ENCODE results near the gene PLA2G4C. TPM values are rescaled to one million over a fixed set of nuclear protein-coding genes. Genes with fewer than 3 reads are reported as not detected.

Gene PLA2G4C
- 10 to 100 TPM in 1 of 3 donors, 1 to 10 TPM in 2; 4.1 to 11.6 (median 4.2) TPM for total RNA-seq

GRCh38 chr19:48110350-48110966 lies at the start of gene PLA2G4C:
Gene PLA2G4C, minus strand, starts transcription at chr19:48110817. Its CDS starts 4,288 bp downstream, at chr19:48106529.
- H3K27me3 Mint-ChIP-seq (ENCODE audit: low read depth) = no peaks in the 10 kb centered on the region
- no peaks in the 10 kb centered on the region for H3K9me3 Mint-ChIP-seq
- peak within 1 kb of the TSS; percentile 86 for H3K4me3 Mint-ChIP-seq
- DNase-seq (peak; percentile 81), ATAC-seq (peak; percentile 83 to 89)
- peaks cover 10% of the 10 kb centered on the region for H3K4me1 Mint-ChIP-seq (ENCODE audit: low read depth)
- peaks cover 3% of the 10 kb centered on the region for H3K36me3 Mint-ChIP-seq (ENCODE audit: insufficient read depth)

GRCh38 chr19:48158210-48158790 lies 47.7 kb upstream of the PLA2G4C start:
- H3K9me3 Mint-ChIP-seq = no peaks in the 10 kb centered on the region
- H3K27me3 Mint-ChIP-seq (ENCODE audit: low read depth) = no peaks in the 10 kb centered on the region
- DNase-seq = no peak
- H3K4me3 Mint-ChIP-seq = no peak overlapping the region
- peaks cover 29% of the 10 kb centered on the region for H3K36me3 Mint-ChIP-seq (ENCODE audit: insufficient read depth)
- ATAC-seq = no peak
- no peaks in the 10 kb centered on the region for H3K4me1 Mint-ChIP-seq (ENCODE audit: low read depth)

- no peaks in the 10 kb centered on the region for H3K9me3 Mint-ChIP-seq
- H3K36me3 Mint-ChIP-seq (ENCODE audit: insufficient read depth) = peaks cover 26% of the 10 kb centered on the region
Measured at GRCh38 chr19:48154003-48154402, 43.4 kb upstream of the PLA2G4C start.

GRCh38 chr19:48152551-48152950 lies 41.9 kb upstream of the PLA2G4C start:
- H3K4me1 Mint-ChIP-seq (ENCODE audit: low read depth) = peaks cover 2% of the 10 kb centered on the region
- H3K9me3 Mint-ChIP-seq = no peaks in the 10 kb centered on the region
- DNase-seq = peak; percentile 71
- H3K27me3 Mint-ChIP-seq (ENCODE audit: low read depth) = no peaks in the 10 kb centered on the region
- no peak overlapping the region for H3K4me3 Mint-ChIP-seq
- ATAC-seq = peak in 1 of 2 donors; percentile 52
- peaks cover 29% of the 10 kb centered on the region for H3K36me3 Mint-ChIP-seq (ENCODE audit: insufficient read depth)

More at GRCh38 chr19:48154003-48154402, 43.4 kb upstream of the PLA2G4C start:
- DNase-seq = no peak
- Mint-ChIP-seq H3K4me1 (ENCODE audit: low read depth) (peaks cover 2% of the 10 kb centered on the region), H3K4me3 (no peak overlapping the region), H3K27me3 (ENCODE audit: low read depth) (no peaks in the 10 kb centered on the region)
- ATAC-seq = no peak

GRCh38 chr19:48149430-48149829 lies 38.8 kb upstream of the PLA2G4C start:
- DNase-seq (no peak), ATAC-seq (no peak)
- H3K36me3 Mint-ChIP-seq (ENCODE audit: insufficient read depth) = peaks cover 19% of the 10 kb centered on the region
- no peaks in the 10 kb centered on the region for H3K27me3 Mint-ChIP-seq (ENCODE audit: low read depth)
- no peak overlapping the region for H3K4me3 Mint-ChIP-seq
- no peaks in the 10 kb centered on the region for H3K9me3 Mint-ChIP-seq
- H3K4me1 Mint-ChIP-seq (ENCODE audit: low read depth) = peaks cover 2% of the 10 kb centered on the region

GRCh38 chr19:48148576-48148975 lies 38.0 kb upstream of the PLA2G4C start:
- Mint-ChIP-seq H3K27me3 (ENCODE audit: low read depth) (no peaks in the 10 kb centered on the region), H3K4me1 (ENCODE audit: low read depth) (peaks cover 2% of the 10 kb centered on the region), H3K4me3 (no peak overlapping the region), H3K9me3 (no peaks in the 10 kb centered on the region), H3K36me3 (ENCODE audit: insufficient read depth) (peaks cover 24% of the 10 kb centered on the region)
- DNase-seq (no peak), ATAC-seq (no peak)

GRCh38 chr19:48147597-48148175 lies 37.1 kb upstream of the PLA2G4C start:
- no peak overlapping the region for H3K4me3 Mint-ChIP-seq
- DNase-seq (no peak), ATAC-seq (no peak)
- peaks cover 2% of the 10 kb centered on the region for H3K4me1 Mint-ChIP-seq (ENCODE audit: low read depth)
- no peaks in the 10 kb centered on the region for H3K27me3 Mint-ChIP-seq (ENCODE audit: low read depth)
- H3K36me3 Mint-ChIP-seq (ENCODE audit: insufficient read depth) = peaks cover 28% of the 10 kb centered on the region
- H3K9me3 Mint-ChIP-seq = no peaks in the 10 kb centered on the region

GRCh38 chr19:48139053-48139452 lies 28.4 kb upstream of the PLA2G4C start:
- Mint-ChIP-seq H3K4me1 (ENCODE audit: low read depth) (no peaks in the 10 kb centered on the region), H3K27me3 (ENCODE audit: low read depth) (no peaks in the 10 kb centered on the region), H3K36me3 (ENCODE audit: insufficient read depth) (peaks cover 36% of the 10 kb centered on the region), H3K9me3 (no peaks in the 10 kb centered on the region), H3K4me3 (no peak overlapping the region)
- ATAC-seq (no peak), DNase-seq (no peak)

GRCh38 chr19:48137411-48137810 lies 26.8 kb upstream of the PLA2G4C start:
- no peaks in the 10 kb centered on the region for H3K27me3 Mint-ChIP-seq (ENCODE audit: low read depth)
- H3K9me3 Mint-ChIP-seq = no peaks in the 10 kb centered on the region
- DNase-seq = no peak
- ATAC-seq = no peak
- no peak overlapping the region for H3K4me3 Mint-ChIP-seq
- no peaks in the 10 kb centered on the region for H3K4me1 Mint-ChIP-seq (ENCODE audit: low read depth)
- H3K36me3 Mint-ChIP-seq (ENCODE audit: insufficient read depth) = peaks cover 30% of the 10 kb centered on the region

- H3K27me3 Mint-ChIP-seq (ENCODE audit: low read depth) = no peaks in the 10 kb centered on the region
- H3K4me1 Mint-ChIP-seq (ENCODE audit: low read depth) = no peaks in the 10 kb centered on the region
- no peak for DNase-seq
- no peak for ATAC-seq
- no peaks in the 10 kb centered on the region for H3K9me3 Mint-ChIP-seq
- H3K36me3 Mint-ChIP-seq (ENCODE audit: insufficient read depth) = peaks cover 32% of the 10 kb centered on the region
- no peak overlapping the region for H3K4me3 Mint-ChIP-seq
Measured at GRCh38 chr19:48136547-48136946, 25.9 kb upstream of the PLA2G4C start.

GRCh38 chr19:48135411-48135810 lies 24.8 kb upstream of the PLA2G4C start:
- no peaks in the 10 kb centered on the region for H3K4me1 Mint-ChIP-seq (ENCODE audit: low read depth)
- DNase-seq (no peak), ATAC-seq (peak in 1 of 2 donors; percentile 25)
- no peaks in the 10 kb centered on the region for H3K9me3 Mint-ChIP-seq
- H3K4me3 Mint-ChIP-seq = no peak overlapping the region
- no peaks in the 10 kb centered on the region for H3K27me3 Mint-ChIP-seq (ENCODE audit: low read depth)
- peaks cover 34% of the 10 kb centered on the region for H3K36me3 Mint-ChIP-seq (ENCODE audit: insufficient read depth)

GRCh38 chr19:48133094-48133493 lies 22.5 kb upstream of the PLA2G4C start:
- H3K9me3 Mint-ChIP-seq = no peaks in the 10 kb centered on the region
- peaks cover 36% of the 10 kb centered on the region for H3K36me3 Mint-ChIP-seq (ENCODE audit: insufficient read depth)
- H3K4me1 Mint-ChIP-seq (ENCODE audit: low read depth) = no peaks in the 10 kb centered on the region
- DNase-seq (no peak), ATAC-seq (no peak)
- H3K4me3 Mint-ChIP-seq = no peak overlapping the region
- no peaks in the 10 kb centered on the region for H3K27me3 Mint-ChIP-seq (ENCODE audit: low read depth)

GRCh38 chr19:48127561-48127960 lies 16.9 kb upstream of the PLA2G4C start:
- Mint-ChIP-seq H3K4me1 (ENCODE audit: low read depth) (no peaks in the 10 kb centered on the region), H3K9me3 (no peaks in the 10 kb centered on the region), H3K27me3 (ENCODE audit: low read depth) (no peaks in the 10 kb centered on the region), H3K36me3 (ENCODE audit: insufficient read depth) (peaks cover 49% of the 10 kb centered on the region), H3K4me3 (no peak overlapping the region)
- no peak for ATAC-seq
- no peak for DNase-seq

GRCh38 chr19:48123907-48124651 lies 13.5 kb upstream of the PLA2G4C start:
- DNase-seq (no peak), ATAC-seq (peak; percentile 60 to 66)
- Mint-ChIP-seq H3K27me3 (ENCODE audit: low read depth) (no peaks in the 10 kb centered on the region), H3K9me3 (no peaks in the 10 kb centered on the region), H3K4me3 (no peak overlapping the region), H3K36me3 (ENCODE audit: insufficient read depth) (peaks cover 56% of the 10 kb centered on the region), H3K4me1 (ENCODE audit: low read depth) (peaks cover 6% of the 10 kb centered on the region)
